GM19240 (cell line): Measurements from ENCODE around the gene STIM1.
"Not testable (repeated sequence)": the region's sequence is repeated elsewhere in the genome, so short reads cannot be mapped to it uniquely, and the experiment has no call there.

ENCODE experiments used
- DNase-seq: peaks from one replicate; pipeline ENCODE4 v3.0.0; 2011; ENCODE audit warnings: low spot score; ENCODE audit not compliant: insufficient read length

Gene STIM1

GRCh38 chr11:3853899-3854659 lies 1.4 kb upstream of the STIM1 start:
- DNase-seq = no peak

DNA sequence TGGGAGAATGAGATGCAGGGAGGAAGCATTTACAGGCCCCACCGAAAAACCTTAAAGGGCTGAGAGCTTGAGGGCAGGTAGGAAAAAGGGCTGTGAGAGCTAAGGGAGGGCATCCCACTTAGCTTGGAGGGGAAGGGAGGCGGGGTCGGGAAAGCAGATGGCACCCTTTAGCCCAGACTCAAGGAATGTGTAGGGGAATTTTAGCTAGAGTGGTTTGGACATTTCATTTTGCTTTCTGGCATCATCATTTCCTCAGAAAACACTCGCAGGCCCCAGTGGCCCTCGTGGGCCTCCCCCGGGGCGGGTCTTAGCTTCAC lies 846 bp upstream of the STIM1 start:
- DNase-seq = no peak

GRCh38 chr11:3855808-3856491 lies 486 bp downstream of the STIM1 start:
- no peak for DNase-seq

DNA sequence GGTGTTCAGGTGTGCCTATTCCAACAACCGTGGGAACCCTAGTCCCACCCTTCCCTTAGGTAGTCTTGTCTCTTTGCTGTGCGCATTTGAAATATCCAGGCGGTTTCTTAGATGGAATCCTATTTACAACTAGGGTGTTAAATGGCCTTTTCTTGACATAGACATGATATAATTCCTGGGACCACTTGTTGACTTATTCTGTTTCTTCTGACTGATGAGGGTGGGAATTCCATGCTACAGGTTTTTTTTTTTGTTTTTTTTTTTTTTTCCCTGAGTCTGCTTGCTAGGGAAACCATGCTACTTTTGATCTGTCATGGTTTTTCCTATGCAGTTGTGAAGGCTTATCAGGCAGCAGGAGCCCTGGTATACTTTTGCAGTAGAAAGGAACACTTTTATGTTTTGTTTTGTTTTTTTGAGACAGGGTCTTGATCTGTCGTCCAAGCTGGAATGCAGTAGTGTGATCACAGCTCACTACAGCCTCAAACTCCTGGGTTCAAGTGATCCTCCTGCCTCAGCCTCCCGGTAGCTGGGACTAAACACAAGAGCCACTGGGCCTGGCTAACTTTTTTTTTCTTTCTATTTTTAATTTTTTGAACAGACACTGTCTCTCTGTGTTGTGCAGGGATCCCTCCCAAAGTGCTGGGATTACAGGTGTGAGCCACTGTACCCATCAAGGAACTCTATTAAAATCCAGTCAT lies 1.5 kb downstream of the STIM1 start:
- DNase-seq = no peak

DNA sequence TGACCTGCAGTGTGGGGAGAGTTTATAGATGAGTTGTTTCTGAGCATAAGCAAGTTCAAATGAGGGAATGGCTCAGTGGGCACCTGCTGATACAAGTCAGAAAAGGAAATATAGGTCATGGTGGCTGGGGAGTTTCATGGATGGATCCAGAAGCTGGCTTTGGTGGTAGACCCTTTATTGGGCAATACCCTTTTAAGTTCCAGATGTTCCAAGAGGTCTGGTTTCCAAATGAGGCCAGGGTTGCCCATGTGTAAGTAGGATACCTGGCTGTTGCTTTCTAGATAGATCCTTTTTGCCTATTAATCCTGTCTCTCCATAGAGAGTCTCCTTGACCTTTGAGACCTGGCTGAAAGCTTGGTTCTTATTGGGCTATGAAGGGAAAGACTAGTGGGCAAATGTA lies 2.2 kb downstream of the STIM1 start:
- no peak for DNase-seq

DNA sequence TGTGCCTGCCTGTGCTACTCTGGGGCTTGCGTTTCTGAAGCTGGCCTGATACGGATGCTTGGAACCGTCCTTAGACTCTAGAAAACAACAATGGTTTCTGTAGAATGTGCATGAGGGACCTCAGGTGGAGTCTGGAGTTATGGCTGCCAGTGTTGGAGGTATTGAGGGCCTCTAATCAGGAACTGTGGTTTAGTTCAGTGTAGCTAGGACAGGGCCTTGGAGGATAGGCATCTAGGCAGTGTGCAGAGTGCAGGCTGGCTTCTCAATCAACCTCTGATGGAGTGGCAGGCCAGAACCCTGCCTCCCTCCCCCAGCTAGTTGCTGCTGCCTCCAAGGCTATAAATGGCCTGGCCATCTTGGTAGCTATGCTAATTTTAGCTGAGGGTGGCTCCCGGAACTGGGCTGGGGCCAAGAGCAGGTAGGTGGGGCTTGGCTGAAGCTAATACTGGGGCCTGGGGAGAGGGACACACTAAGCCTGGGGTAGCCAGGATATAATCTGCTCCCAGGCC lies 4.0 kb downstream of the STIM1 start:
- no peak for DNase-seq

- DNase-seq = no peak
These were observed 4.9 kb downstream of the STIM1 start for GRCh38 chr11:3860375-3860774.

GRCh38 chr11:3860898-3861393 lies 5.5 kb downstream of the STIM1 start:
- not testable (repeated sequence) for DNase-seq

DNA sequence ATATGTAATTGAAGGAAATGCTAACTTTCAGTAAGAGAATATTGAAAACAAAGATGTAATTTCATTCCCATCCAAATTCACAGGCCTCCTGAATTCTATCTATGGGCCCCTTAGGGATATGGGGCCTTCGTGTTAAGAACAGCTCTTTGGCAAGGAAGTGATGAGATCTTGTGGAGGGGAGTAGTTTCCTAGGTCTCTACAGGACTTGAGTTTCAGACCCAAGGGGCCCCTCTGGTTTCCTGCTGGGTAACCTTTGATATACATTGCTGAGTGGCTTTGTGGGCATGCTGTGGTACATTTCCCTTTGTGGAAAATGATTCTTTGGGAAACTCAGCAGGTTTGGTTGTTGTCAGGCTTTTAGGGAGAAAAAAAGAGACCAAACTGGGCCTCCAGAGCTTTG lies 6.2 kb downstream of the STIM1 start:
- no peak for DNase-seq

GRCh38 chr11:3865388-3866193 lies 10.1 kb downstream of the STIM1 start:
- no peak for DNase-seq

- DNase-seq = no peak
These were observed 10.7 kb downstream of the STIM1 start for GRCh38 chr11:3866206-3866605.

DNA sequence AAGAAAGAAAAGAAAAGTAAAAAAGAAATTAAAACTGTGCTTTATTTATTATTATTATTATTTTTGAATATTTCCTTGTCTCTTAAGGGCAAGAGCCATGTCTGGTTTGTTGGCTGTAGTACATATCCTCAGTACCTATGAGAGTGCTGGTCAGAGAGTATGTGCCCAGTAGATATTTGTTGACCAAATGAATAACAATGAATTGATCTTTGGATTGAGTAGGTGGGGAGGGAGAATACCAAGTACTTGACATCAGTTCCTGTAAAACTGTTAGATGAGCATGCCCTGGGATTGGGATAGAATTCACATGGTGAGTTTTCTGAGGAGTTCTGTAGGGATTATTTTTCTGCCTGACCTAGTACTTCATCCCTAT lies 11.4 kb downstream of the STIM1 start:
- no peak for DNase-seq

DNA sequence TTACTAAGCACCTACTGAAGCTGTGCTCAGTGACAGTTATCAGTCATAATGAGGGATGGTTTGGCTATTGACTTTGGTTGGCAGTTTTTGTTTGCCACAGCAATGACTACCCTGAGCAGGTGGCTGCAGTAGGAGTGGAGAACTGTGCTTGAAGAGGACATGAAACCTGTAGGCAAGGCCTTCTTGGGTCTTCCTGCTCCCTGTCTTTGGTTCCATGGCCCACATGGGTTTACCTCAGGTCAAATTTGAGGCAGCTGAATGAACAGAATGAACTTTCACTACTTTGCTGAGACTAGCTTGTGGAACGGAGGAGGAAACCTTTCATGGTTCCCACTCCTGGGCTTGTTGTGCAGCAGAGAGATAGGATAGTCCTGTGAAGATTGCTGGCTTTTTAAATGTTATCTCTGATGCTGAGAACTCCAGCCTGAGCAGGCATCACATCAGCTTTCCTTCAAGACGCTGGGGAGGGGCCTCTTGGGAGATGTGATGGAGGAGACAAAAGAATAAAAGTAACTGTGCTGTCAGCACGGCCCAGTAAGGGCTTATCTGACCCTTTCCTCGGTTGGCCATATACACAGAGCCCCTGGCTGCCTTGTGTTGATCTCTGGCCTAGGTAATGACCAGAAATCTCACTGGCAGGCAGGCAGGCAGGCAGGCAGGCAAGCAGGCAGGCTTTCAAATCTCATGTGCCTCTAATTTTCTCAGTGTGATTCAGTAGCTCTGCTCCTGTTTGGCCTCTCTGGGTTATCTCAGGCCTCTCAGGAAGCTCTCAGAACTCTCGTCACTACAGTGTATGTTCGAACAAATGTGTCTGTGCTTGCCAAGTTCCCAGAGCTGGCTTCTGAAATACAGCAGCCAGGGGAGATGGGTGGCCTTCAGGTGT lies 12.0 kb downstream of the STIM1 start:
- DNase-seq = no peak

- no peak for DNase-seq
These were observed 18.4 kb downstream of the STIM1 start for GRCh38 chr11:3873712-3874349.

DNA sequence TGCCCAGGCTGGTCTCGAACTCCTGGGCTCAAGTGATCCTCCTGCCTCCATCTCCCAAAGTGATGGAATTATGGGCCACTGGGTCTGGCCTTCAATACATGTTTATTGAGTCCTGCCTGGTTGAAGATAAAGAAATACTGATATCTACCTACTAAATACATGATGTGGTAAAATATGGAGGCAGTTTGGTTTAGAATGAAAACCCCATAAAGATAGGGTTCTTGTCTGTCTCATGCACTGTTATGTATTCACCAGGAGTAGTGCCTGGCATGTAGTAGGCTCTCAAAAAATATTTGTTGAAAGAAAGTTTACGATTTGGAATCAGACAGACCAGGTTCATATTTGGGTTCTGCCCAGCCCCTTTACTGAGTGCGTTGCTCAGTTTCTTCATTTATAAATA lies 21.1 kb downstream of the STIM1 start:
- DNase-seq = no peak

DNA sequence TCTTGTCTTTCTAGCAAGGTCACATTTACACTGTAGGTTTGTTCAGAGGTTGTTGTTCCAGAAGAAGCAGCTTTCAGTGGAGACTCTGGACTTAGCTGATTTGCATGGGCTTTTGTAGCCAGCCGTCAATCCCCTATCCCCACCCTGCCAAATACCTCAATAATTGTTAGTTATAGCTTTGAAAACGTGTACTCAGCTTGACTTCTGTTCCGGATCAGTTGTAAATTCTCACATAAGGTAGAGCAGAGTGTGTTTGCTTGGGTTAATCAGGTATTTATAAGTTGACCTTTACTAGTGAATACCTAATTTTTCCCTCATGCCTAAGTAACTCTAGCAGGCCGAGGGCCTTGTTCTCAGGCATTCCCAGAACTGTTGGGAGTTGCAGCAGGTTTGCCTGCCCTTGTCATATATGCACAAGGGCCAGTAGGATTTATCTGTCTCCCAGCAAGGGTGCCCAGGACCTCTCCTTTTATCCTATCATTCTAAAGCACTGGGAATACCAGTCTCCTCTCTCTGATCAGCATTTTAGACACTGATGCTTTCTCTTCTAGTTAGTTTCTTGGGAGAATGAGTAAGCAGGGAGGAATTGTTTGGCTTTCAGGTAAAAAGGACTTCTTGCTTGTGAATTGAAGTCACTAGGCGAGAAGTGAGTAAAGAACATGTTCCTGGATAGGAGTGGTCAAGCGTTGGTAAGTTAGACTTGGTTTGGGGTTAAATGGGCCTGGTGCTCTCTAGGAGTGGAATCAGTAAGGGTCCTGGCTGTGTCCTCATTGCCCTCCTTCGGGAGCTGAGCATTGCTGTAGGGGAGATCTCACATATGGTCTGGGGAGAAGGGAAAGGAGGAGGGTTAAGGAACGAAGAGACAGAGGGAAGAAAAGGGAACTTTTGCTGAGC lies 22.1 kb downstream of the STIM1 start:
- no peak for DNase-seq

GRCh38 chr11:3878258-3878584 lies 22.8 kb downstream of the STIM1 start:
- no peak for DNase-seq

- no peak for DNase-seq
These were observed 23.9 kb downstream of the STIM1 start for GRCh38 chr11:3879216-3879966.
